GM18520 (cell line): ENCODE data around the gene DDTL.
A peak's percentile ranks its signal among the peaks of the same experiment; 100 is the strongest.
"Not testable (repeated sequence)": the region's sequence is repeated elsewhere in the genome, so short reads cannot be mapped to it uniquely, and the experiment has no call there.

Experiments used
- ATAC-seq: cut with Tn5 transposase; IDR thresholded peaks from one replicate; pipeline ENCODE4 v1.9.1; 2021; ENCODE audit not compliant: unreplicated experiment

The DDTL gene

GRCh38 chr22:23969071-23969470, 2.4 kb downstream of the DDTL start:
- ATAC-seq: no peak

GRCh38 chr22:23970201-23970641, 3.5 kb downstream of the DDTL start:
- ATAC-seq: no peak

- ATAC-seq: no peak
Observed at GRCh38 chr22:23970816-23971486, 4.3 kb downstream of the DDTL start.

GRCh38 chr22:23971927-23972326, 5.2 kb downstream of the DDTL start:
- not testable (repeated sequence) for ATAC-seq

GRCh38 chr22:23974345-23974744, 7.7 kb downstream of the DDTL start, which contains the start of gene DDT:
DDT (minus strand) TSS chr22:23974441; CDS start chr22:23974414, 27 bp downstream.
- ATAC-seq: peak; percentile 90

- not testable (repeated sequence) for ATAC-seq
Observed at GRCh38 chr22:23974836-23975352, 8.2 kb downstream of the DDTL start.

- ATAC-seq: not testable (repeated sequence)
Observed at GRCh38 chr22:23977304-23977703, 10.6 kb downstream of the DDTL start.

GRCh38 chr22:23979557-23980240, 13.0 kb downstream of the DDTL start, which contains the start of gene GSTT2:
GSTT2 (plus strand) TSS chr22:23980134.
- ATAC-seq: not testable (repeated sequence)

- not testable (repeated sequence) for ATAC-seq
Observed at GRCh38 chr22:23980567-23980966, 13.9 kb downstream of the DDTL start.

GRCh38 chr22:23984430-23984829, 17.7 kb downstream of the DDTL start:
- ATAC-seq: no peak

- not testable (repeated sequence) for ATAC-seq
Observed at GRCh38 chr22:23986089-23986488, 19.4 kb downstream of the DDTL start.

- not testable (repeated sequence) for ATAC-seq
Observed at GRCh38 chr22:23986538-23987178, 20.0 kb downstream of the DDTL start.

- not testable (repeated sequence) for ATAC-seq
Observed at GRCh38 chr22:23989583-23990244, 23.0 kb downstream of the DDTL start.

GRCh38 chr22:23993080-23993479, 26.4 kb downstream of the DDTL start:
- ATAC-seq: not testable (repeated sequence)

GRCh38 chr22:23993581-23994177, 27.0 kb downstream of the DDTL start:
- ATAC-seq: not testable (repeated sequence)

- ATAC-seq: no peak
Observed at GRCh38 chr22:23997092-23997491, 30.4 kb downstream of the DDTL start.

- ATAC-seq: not testable (repeated sequence)
Observed at GRCh38 chr22:23999779-24000178, 33.1 kb downstream of the DDTL start.

GRCh38 chr22:24001314-24001713, 34.6 kb downstream of the DDTL start:
- no peak for ATAC-seq

GRCh38 chr22:24002272-24002671, 35.6 kb downstream of the DDTL start:
- ATAC-seq: no peak

- no peak for ATAC-seq
Observed at GRCh38 chr22:24002851-24003250, 36.2 kb downstream of the DDTL start.
